Activated naive CD8-positive, alpha-beta T cell treated with anti-CD3 and anti-CD28 coated beads, Interleukin-2, amount 50 U/mL, for 16 hours (primary cell): ENCODE results near the gene ZNF469.

Experiments used
- DNase-seq: peaks from one replicate; pipeline ENCODE4 v3.0.0-alpha.2; 2020; ENCODE audit warnings: low read depth, low spot score

Gene ZNF469

GRCh38 chr16:88382491-88383400 lies at the start of gene ZNF469:
Gene ZNF469, plus strand, starts transcription at chr16:88382959. Its CDS starts 44,512 bp downstream, at chr16:88427471.
- no peak for DNase-seq

GRCh38 chr16:88333848-88334777 lies 48.6 kb upstream of the ZNF469 start:
- DNase-seq, result no peak

- DNase-seq, result no peak
Observed at GRCh38 chr16:88334778-88335720, 47.7 kb upstream of the ZNF469 start.

GRCh38 chr16:88337021-88337420 lies 45.7 kb upstream of the ZNF469 start:
- DNase-seq, result no peak

GRCh38 chr16:88337538-88337937 lies 45.2 kb upstream of the ZNF469 start:
- no peak for DNase-seq

- no peak for DNase-seq
Observed at GRCh38 chr16:88338111-88338510, 44.6 kb upstream of the ZNF469 start.

- no peak for DNase-seq
Observed at GRCh38 chr16:88338896-88339295, 43.9 kb upstream of the ZNF469 start.

GRCh38 chr16:88339930-88340754 lies 42.6 kb upstream of the ZNF469 start:
- DNase-seq, result no peak

GRCh38 chr16:88340755-88341150 lies 42.0 kb upstream of the ZNF469 start:
- no peak for DNase-seq

GRCh38 chr16:88341551-88342290 lies 41.0 kb upstream of the ZNF469 start:
- no peak for DNase-seq

- DNase-seq, result no peak
Observed at GRCh38 chr16:88342491-88342890, 40.3 kb upstream of the ZNF469 start.

- DNase-seq, result no peak
Observed at GRCh38 chr16:88343271-88343791, 39.4 kb upstream of the ZNF469 start.

- DNase-seq, result no peak
Observed at GRCh38 chr16:88344411-88345030, 38.2 kb upstream of the ZNF469 start.

GRCh38 chr16:88345031-88345720 lies 37.6 kb upstream of the ZNF469 start:
- no peak for DNase-seq

- no peak for DNase-seq
Observed at GRCh38 chr16:88345721-88346560, 36.8 kb upstream of the ZNF469 start.

- DNase-seq, result no peak
Observed at GRCh38 chr16:88346680-88347505, 35.9 kb upstream of the ZNF469 start.
